Tibial nerve (tissue), 4 donors: Measurements from ENCODE around the gene ASIC3.
A peak's percentile ranks its signal among the peaks of the same experiment; 100 is the strongest.

ENCODE experiments used
- CTCF ChIP-seq, 5 experiments: fragments of 200-600 bp in 3 of 5; fragments of 450-650 bp in 2 of 5; sonication (generic) in 3 of 5; IDR thresholded peaks; one replicate each; pipeline ENCODE4 v1.5.1; 2016 to 2019; ENCODE audit warnings: antibody characterized with exemption in 5 of 5, mild to moderate bottlenecking in 3 of 5, moderate library complexity in 2 of 5
- EP300 ChIP-seq, 2 donors: sonication (generic); formaldehyde crosslinking; IDR thresholded peaks; one replicate each; pipeline ENCODE4 v1.6.1; 2017; ENCODE audit warnings: antibody characterized with exemption in 2 of 2, mild to moderate bottlenecking in 1 of 2
- POLR2A ChIP-seq, 2 donors: fragments of 450-650 bp; IDR thresholded peaks; one replicate each; pipeline ENCODE4 v1.6.1; 2017; ENCODE audit warnings: antibody characterized with exemption in 2 of 2, mild to moderate bottlenecking in 2 of 2, moderate library complexity in 2 of 2

DNA sequence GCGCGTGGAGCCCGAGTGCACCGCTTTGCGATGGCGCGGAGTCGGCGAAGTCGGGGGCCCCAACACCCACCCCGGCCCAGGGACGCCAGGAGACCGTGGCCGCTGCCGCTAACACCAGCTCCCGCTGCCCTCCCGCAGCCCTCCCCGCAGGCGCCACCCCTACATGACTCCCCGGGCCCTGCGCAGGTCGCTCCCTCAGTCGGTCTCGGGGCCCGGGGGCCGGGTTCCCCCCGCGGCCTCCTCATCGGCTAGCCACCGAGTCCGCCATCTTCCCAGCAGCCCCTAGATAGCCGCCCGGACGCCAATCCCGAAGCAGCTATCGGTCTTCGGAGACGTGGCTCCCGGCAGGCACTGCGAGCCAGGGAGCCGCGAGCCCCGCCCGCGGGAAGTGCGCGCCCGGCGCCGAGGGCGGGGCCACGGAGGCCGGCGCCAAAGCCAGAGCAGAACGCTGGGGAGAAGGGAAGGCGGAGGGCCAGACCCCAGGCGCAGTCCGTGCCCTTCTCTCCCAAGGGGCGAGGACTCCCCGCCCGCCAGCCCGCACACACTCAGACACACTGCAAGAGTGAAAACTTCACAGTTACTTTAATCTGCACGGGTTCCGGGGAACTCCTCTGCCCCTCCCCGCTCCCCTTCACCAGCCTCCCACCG is 32.3 kb downstream of the ASIC3 start, which contains the start of gene FASTK:
- TF ChIP-seq CTCF (IDR thresholded peaks at IDR 0.05) (peak in 1 of 5 experiments; percentile 21), POLR2A (IDR thresholded peaks at IDR 0.05) (peak in 1 of 2 donors; percentile 76), EP300 (IDR thresholded peaks at IDR 0.05) (peak in 1 of 2 donors; percentile 84)
